ENCODE results near the gene HEY2.

- TF ChIP-seq CTCF (IDR thresholded peaks at IDR 0.05; ENCODE audit: low read depth, low read length, missing input control) (no peak), REST (IDR thresholded peaks at IDR 0.05) (no peak), TAF1 (conservative IDR thresholded peaks at IDR 0.05) (no peak), GABPA (IDR thresholded peaks at IDR 0.05 in 1 of 2, conservative IDR thresholded peaks at IDR 0.05 in 1 of 2) (no peak), EGR1 (IDR thresholded peaks at IDR 0.05; ENCODE audit: low read depth in 2 of 2) (no peak), JUND (IDR thresholded peaks at IDR 0.05) (no peak), SP1 (IDR thresholded peaks at IDR 0.05) (no peak), ATF3 (IDR thresholded peaks at IDR 0.05) (no peak)
- TF ChIP-seq, protein P1, sequence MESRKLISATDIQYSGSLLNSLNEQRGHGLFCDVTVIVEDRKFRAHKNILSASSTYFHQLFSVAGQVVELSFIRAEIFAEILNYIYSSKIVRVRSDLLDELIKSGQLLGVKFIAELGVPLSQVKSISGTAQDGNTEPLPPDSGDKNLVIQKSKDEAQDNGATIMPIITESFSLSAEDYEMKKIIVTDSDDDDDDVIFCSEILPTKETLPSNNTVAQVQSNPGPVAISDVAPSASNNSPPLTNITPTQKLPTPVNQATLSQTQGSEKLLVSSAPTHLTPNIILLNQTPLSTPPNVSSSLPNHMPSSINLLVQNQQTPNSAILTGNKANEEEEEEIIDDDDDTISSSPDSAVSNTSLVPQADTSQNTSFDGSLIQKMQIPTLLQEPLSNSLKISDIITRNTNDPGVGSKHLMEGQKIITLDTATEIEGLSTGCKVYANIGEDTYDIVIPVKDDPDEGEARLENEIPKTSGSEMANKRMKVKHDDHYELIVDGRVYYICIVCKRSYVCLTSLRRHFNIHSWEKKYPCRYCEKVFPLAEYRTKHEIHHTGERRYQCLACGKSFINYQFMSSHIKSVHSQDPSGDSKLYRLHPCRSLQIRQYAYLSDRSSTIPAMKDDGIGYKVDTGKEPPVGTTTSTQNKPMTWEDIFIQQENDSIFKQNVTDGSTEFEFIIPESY (IDR thresholded peaks at IDR 0.05), result no peak
Observed at GRCh38 chr6:125773387-125774341, 24.2 kb downstream of the HEY2 start.

Measured in liver (tissue), 3 donors.